HEK293 (cell line): ENCODE results near the gene TAS2R39.

Experiments
- CTCF ChIP-seq: fragments of 450-650 bp; formaldehyde crosslinking; IDR thresholded peaks from 2 replicates; pipeline ENCODE4 v1.5.1; 2016; ENCODE audit warnings: missing biosample characterization, missing genetic modification characterization
- REST ChIP-seq: fragments of 450-650 bp; formaldehyde crosslinking; IDR thresholded peaks from 2 replicates; pipeline ENCODE4 v1.5.1; 2016; ENCODE audit warnings: missing biosample characterization, missing genetic modification characterization
- ZBTB7A ChIP-seq: fragments of 450-650 bp; formaldehyde crosslinking; IDR thresholded peaks from 2 replicates; pipeline ENCODE4 v1.5.1; 2016; ENCODE audit warnings: low read depth, missing biosample characterization, missing genetic modification characterization
- ZNF133 ChIP-seq: fragments of 450-650 bp; formaldehyde crosslinking; IDR thresholded peaks from 2 replicates; pipeline ENCODE4 v1.5.1; 2016; ENCODE audit warnings: missing biosample characterization, missing genetic modification characterization
- ZNF23 ChIP-seq: fragments of 450-650 bp; formaldehyde crosslinking; IDR thresholded peaks from 2 replicates; pipeline ENCODE4 v1.5.1; 2016; ENCODE audit warnings: missing biosample characterization, missing genetic modification characterization, borderline replicate concordance
- ZNF664 ChIP-seq: fragments of 450-650 bp; formaldehyde crosslinking; IDR thresholded peaks from 2 replicates; pipeline ENCODE4 v1.5.1; 2016; ENCODE audit warnings: missing biosample characterization, missing genetic modification characterization

GRCh38 chr7:143223784-143224183, 40.6 kb downstream of the TAS2R39 start:
- no peak for TF ChIP-seq ZBTB7A (tag by site-specific recombination)
- no peak for TF ChIP-seq ZNF664 (tag by site-specific recombination)
- no peak for TF ChIP-seq ZNF23 (tag by site-specific recombination)
- TF ChIP-seq CTCF (tag by site-specific recombination), result no peak
- TF ChIP-seq REST (tag by site-specific recombination), result no peak
- no peak for TF ChIP-seq ZNF133 (tag by site-specific recombination)
